BJ (cell line): ENCODE results near the gene CDK14. TPM values are rescaled to one million over a fixed set of nuclear protein-coding genes. Genes with fewer than 3 reads are reported as not detected.

ENCODE experiments used
- CTCF ChIA-PET: fragments of 350-600 bp; formaldehyde crosslinking; extraction: SDS; loops from one replicate; lab custom pipeline; 2021; ENCODE audit warnings: antibody characterized with exemption, inconsistent platforms; lab: Yijun Ruan, JAX
- POLR2A ChIA-PET: fragments of 300-600 bp; sonication (Branson Sonifier 250); formaldehyde crosslinking; extraction: SDS; loops from one replicate; lab custom pipeline; 2021; ENCODE audit warnings: antibody characterized with exemption; lab: Charles Lee
- DNase-seq: peaks from one replicate; pipeline ENCODE4 v3.0.0-alpha.2; 2011; ENCODE audit warnings: low read depth
- H3K27me3 ChIP-seq: 2 replicates; pipeline ENCODE4 v1.6.0; 2011; ENCODE audit warnings: low read length; ENCODE audit not compliant: control insufficient read depth, insufficient read depth
- H3K36me3 ChIP-seq: 2 replicates; pipeline ENCODE4 v1.5.1; 2011; ENCODE audit warnings: low read length; ENCODE audit not compliant: control insufficient read depth, insufficient read depth
- H3K4me3 ChIP-seq: 2 replicates; pipeline ENCODE4 v1.5.1; 2011; ENCODE audit warnings: low read depth, mild to moderate bottlenecking, control low read depth, low read length
- polyA plus RNA-seq: library from polyadenylated mRNA; depleted of rRNA; stranded (reverse); fragments of >200 nt; gene quantifications from 2 replicates; pipeline ENCODE4 v1.2.3, GENCODE V29; 2011
- TF ChIP-seq, protein P1 (sequence below): IDR thresholded peaks from 2 replicates; pipeline ENCODE4 v1.5.1; 2011; ENCODE audit warnings: low read depth, mild to moderate bottlenecking, control low read depth, inconsistent platforms, low read length, moderate library complexity; ENCODE audit not compliant: insufficient read depth

The CDK14 gene
- polyA plus RNA-seq, 1 experiment: 6.7 TPM

DNA sequence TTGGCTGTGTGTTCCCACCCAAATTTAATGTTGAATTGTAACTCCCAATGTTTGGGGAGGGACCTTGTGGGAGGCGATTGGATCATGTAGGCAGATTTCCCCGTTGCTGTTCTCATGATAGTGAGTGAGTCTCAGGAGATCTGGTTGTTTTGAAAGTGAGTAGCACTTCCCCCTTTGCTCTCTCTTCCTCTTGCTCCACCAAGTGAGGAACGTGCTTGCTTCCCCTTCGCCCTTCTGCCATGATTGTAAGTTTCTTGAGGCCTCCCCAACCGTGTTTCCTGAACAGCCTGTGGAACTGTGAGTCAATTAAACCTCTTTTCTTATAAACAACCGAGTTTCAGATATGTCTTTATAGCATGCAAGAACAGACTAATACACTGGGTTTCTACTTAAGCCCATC is 176.3 kb downstream of the CDK14 start:
- H3K36me3 ChIP-seq: no peaks in the 10 kb centered on the region
- H3K4me3 ChIP-seq: no peak overlapping the region
- CTCF ChIA-PET: no interaction called here
- POLR2A ChIA-PET: no interaction called here
- no peak for DNase-seq
- H3K27me3 ChIP-seq: no peaks in the 10 kb centered on the region
- TF ChIP-seq, protein P1, sequence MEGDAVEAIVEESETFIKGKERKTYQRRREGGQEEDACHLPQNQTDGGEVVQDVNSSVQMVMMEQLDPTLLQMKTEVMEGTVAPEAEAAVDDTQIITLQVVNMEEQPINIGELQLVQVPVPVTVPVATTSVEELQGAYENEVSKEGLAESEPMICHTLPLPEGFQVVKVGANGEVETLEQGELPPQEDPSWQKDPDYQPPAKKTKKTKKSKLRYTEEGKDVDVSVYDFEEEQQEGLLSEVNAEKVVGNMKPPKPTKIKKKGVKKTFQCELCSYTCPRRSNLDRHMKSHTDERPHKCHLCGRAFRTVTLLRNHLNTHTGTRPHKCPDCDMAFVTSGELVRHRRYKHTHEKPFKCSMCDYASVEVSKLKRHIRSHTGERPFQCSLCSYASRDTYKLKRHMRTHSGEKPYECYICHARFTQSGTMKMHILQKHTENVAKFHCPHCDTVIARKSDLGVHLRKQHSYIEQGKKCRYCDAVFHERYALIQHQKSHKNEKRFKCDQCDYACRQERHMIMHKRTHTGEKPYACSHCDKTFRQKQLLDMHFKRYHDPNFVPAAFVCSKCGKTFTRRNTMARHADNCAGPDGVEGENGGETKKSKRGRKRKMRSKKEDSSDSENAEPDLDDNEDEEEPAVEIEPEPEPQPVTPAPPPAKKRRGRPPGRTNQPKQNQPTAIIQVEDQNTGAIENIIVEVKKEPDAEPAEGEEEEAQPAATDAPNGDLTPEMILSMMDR: no peak

DNA sequence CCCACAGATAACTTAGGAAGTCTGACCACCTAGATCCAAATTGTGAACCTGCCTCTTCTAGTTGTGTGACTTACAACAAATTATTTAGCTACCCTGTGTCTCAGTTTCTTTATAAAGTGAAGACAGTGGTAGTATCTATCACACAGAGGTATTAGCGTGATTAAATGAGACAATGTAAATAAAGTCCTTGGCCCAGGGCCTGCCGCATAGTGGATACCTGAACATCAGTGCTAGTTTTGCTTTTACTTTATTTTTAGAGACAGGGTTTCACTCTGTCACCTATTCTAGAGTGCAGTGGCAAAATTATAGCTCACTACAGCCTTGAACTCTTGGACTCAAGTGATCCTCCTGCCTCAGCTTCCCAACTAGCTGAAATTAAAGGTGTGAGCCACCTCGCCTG is 177.1 kb downstream of the CDK14 start:
- no peaks in the 10 kb centered on the region for H3K36me3 ChIP-seq
- DNase-seq: no peak
- H3K4me3 ChIP-seq: no peak overlapping the region
- ChIA-PET CTCF (interaction anchor here (0.6 kb wide), 1 partner anchor 234 kb away, joined by 3 read pairs; no protein-coding TSS in a partner anchor), POLR2A (no interaction called here)
- H3K27me3 ChIP-seq: no peaks in the 10 kb centered on the region
- TF ChIP-seq, protein P1: no peak

DNA sequence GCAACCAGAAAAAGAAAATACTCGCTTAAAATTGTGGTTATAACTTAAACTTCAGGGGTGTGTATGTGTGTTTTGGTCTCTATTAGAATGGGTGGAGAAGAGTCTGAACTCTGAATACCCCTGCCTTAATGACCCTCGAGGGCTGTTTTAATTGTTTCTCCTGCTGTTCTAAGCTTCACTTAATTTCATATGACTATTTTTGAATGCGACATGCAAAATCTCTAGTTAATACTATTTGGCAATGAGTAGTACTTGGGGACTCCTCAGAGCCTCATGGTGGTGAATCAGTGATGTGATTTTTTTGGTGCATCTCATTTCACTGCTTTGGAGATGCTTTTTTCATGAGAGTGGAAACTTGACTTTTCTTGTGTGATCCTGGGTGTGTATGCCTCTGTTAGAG is 178.6 kb downstream of the CDK14 start:
- DNase-seq: no peak
- POLR2A ChIA-PET: no interaction called here
- Histone ChIP-seq H3K27me3 (no peaks in the 10 kb centered on the region), H3K36me3 (no peaks in the 10 kb centered on the region), H3K4me3 (no peak overlapping the region)
- CTCF ChIA-PET: no interaction called here
- TF ChIP-seq, protein P1: no peak

DNA sequence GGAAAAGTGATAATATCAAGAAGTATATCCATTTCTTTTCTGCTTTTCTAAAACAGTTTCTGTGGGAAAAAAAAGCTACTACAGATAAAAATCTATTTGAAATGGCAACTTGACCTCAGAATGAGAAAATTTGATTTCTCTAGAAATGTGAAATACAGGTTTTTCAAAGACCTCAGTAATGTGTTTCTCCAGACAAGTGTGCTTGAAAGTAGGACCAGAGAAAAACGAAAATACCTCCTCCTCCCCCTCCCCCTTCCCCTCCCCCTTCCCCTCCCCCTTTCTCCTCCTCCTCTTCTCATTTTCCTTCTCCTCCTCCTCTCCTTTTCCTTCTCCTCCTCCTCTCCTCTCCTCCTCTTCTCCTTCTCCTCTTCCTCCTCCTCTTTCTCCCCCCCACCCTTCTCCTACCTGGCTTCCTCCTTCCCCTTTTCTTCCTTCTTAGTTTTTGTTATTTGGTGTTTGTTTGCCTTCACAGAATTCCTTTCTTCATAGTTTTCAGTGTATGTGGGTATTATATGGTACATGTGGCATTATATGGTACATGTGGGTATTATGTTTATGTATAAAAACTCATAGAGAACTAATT is 179.4 kb downstream of the CDK14 start:
- POLR2A ChIA-PET: no interaction called here
- no peak for DNase-seq
- TF ChIP-seq, protein P1: no peak
- CTCF ChIA-PET: no interaction called here
- H3K27me3 ChIP-seq: no peaks in the 10 kb centered on the region
- H3K36me3 ChIP-seq: no peaks in the 10 kb centered on the region
- H3K4me3 ChIP-seq: no peak overlapping the region

DNA sequence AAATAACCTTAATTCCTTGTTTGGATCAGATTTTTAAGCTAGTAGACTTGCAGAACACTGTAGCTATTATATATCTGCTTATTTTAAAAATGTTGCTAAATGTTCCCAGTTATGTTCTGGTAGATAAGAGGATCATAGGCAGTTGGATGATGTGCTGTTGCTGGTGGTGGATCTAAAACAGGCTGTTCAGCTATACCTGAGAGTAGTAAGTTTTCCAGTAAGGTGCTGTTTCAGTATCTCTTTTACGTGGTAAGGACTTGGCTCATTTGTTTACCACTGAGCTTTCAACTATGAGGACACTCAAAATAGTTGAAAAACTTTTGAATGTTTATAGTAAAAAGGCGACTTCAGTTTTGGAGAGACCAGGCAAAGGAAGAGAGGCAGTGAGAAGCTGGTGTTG is 180.9 kb downstream of the CDK14 start:
- ChIA-PET CTCF (no interaction called here), POLR2A (no interaction called here)
- TF ChIP-seq, protein P1: no peak
- no peak overlapping the region for H3K4me3 ChIP-seq
- H3K27me3 ChIP-seq: no peaks in the 10 kb centered on the region
- no peaks in the 10 kb centered on the region for H3K36me3 ChIP-seq
- no peak for DNase-seq
